HCT116 (cell line): ENCODE data around the gene TMBIM6. TPM values are rescaled to one million over a fixed set of nuclear protein-coding genes. Genes with fewer than 3 reads are reported as not detected.

Source experiments
- ATAC-seq: fragments of 200-7000 bp; cut with Tn5 transposase; 2 replicates; pipeline ENCODE4 v1.9.1; 2020; ENCODE audit warnings: mild to moderate bottlenecking, moderate library complexity
- BruUV-seq: library from RNA; stranded (reverse); fragments of 400-500 nt; replicated peaks from 2 replicates; lab custom pipeline; 2021; lab: Mats Ljungman, UMichigan
- CTCF ChIA-PET: fragments of 300-600 bp; sonication (Branson Sonifier 250); formaldehyde crosslinking; loops from one replicate; lab custom pipeline; 2021; ENCODE audit warnings: antibody characterized with exemption; lab: Charles Lee
- POLR2A ChIA-PET: fragments of 300-600, 350-600 bp; sonication (Branson Sonifier 250); formaldehyde crosslinking; loops from one replicate; lab custom pipeline; 2021; ENCODE audit warnings: antibody characterized with exemption; lab: Charles Lee
- RAD21 ChIA-PET, 2 experiments: fragments of 300-600 bp; sonication (Branson Sonifier 250); formaldehyde crosslinking; loops; one replicate each; lab custom pipeline; 2023; ENCODE audit warnings: low total read pairs in 2 of 2; ENCODE audit not compliant: uncharacterized antibody in 2 of 2, unreplicated experiment in 2 of 2, low non-redundant PET in 1 of 2; lab: Charles Lee
- DNase-seq: peaks from one replicate; pipeline ENCODE4 v3.0.0-alpha.2; 2010; ENCODE audit warnings: low read depth, low spot score
- H2AFZ ChIP-seq: fragments of 200-600 bp; shearing (Covaris generic), sonication (generic); 2 replicates; pipeline ENCODE4 v1.6.1; 2017; ENCODE audit warnings: low read depth, mixed run types, mixed read lengths, antibody characterized with exemption, low read length; ENCODE audit not compliant: poor library complexity, severe bottlenecking
- H3K27ac ChIP-seq: 2 replicates; pipeline ENCODE4 v1.5.1; 2012; ENCODE audit warnings: low read depth, low read length
- H3K27me3 ChIP-seq: fragments of 200-600 bp; sonication (generic); 2 replicates; pipeline ENCODE4 v1.6.1; 2016; ENCODE audit warnings: mixed run types, low read length, mixed read lengths; ENCODE audit not compliant: insufficient read depth
- H3K36me3 ChIP-seq, 2 experiments: fragments of 200-500 bp in 1 of 2; fragments of 200-600 bp in 1 of 2; sonication (Bioruptor generic) in 1 of 2; sonication (generic) in 1 of 2; 2 replicates each; pipeline versions ENCODE4 v1.5.1 to v1.6.1; 2014 to 2016; ENCODE audit warnings: low read length in 2 of 2, inconsistent platforms in 1 of 2, mixed read lengths in 1 of 2, mixed run types in 1 of 2; ENCODE audit not compliant: insufficient read depth in 2 of 2, control insufficient read depth in 1 of 2
- H3K4me1 ChIP-seq, 2 experiments: fragments of 200-600 bp in 1 of 2; sonication (generic) in 1 of 2; 2 replicates each; pipeline versions ENCODE4 v1.5.1 to v1.6.1; 2012 to 2017; ENCODE audit warnings: low read length in 2 of 2, inconsistent platforms in 1 of 2, mild to moderate bottlenecking in 1 of 2, mixed read lengths in 1 of 2, mixed run types in 1 of 2, moderate library complexity in 1 of 2; ENCODE audit not compliant: insufficient read depth in 2 of 2, control insufficient read depth in 1 of 2
- H3K4me2 ChIP-seq: fragments of 200-600 bp; sonication (generic); 2 replicates; pipeline ENCODE4 v1.6.1; 2017; ENCODE audit warnings: mixed run types, low read length, mixed read lengths
- H3K4me3 ChIP-seq, 2 experiments: fragments of 200-600 bp in 1 of 2; sonication (generic) in 1 of 2; replicated peaks in 1 of 2; 2 replicates each; pipeline ENCODE4 v1.5.1; 2011 to 2016; ENCODE audit warnings: low read length in 2 of 2, control low read depth in 1 of 2, low read depth in 1 of 2, mild to moderate bottlenecking in 1 of 2, mixed read lengths in 1 of 2, mixed run types in 1 of 2
- H3K79me2 ChIP-seq: fragments of 200-600 bp; sonication (generic); 2 replicates; pipeline ENCODE4 v1.6.1; 2017; ENCODE audit warnings: mild to moderate bottlenecking, mixed run types, low read length, moderate library complexity, mixed read lengths; ENCODE audit not compliant: insufficient read depth
- H3K9ac ChIP-seq: fragments of 200-600 bp; sonication (generic); 2 replicates; pipeline ENCODE4 v1.6.1; 2016; ENCODE audit warnings: low read length, mixed read lengths
- H3K9me2 ChIP-seq: fragments of 200-600 bp; sonication (generic), shearing (Covaris generic); 2 replicates; pipeline ENCODE4 v1.6.1; 2017; ENCODE audit warnings: mixed run types, mild to moderate bottlenecking, moderate library complexity; ENCODE audit not compliant: insufficient read depth
- H3K9me3 ChIP-seq, 2 experiments: fragments of 200-500 bp in 1 of 2; fragments of 200-600 bp in 1 of 2; sonication (Bioruptor generic) in 1 of 2; sonication (generic) in 1 of 2; 2 replicates each; pipeline ENCODE4 v1.6.1; 2014 to 2017; ENCODE audit warnings: low read length in 2 of 2, mixed read lengths in 2 of 2, inconsistent platforms in 1 of 2, low read depth in 1 of 2, mild to moderate bottlenecking in 1 of 2, mixed run types in 1 of 2, moderate library complexity in 1 of 2; ENCODE audit not compliant: control insufficient read depth in 1 of 2, insufficient read depth in 1 of 2
- H4K20me1 ChIP-seq: fragments of 200-600 bp; sonication (generic), shearing (Covaris generic); 2 replicates; pipeline ENCODE4 v1.6.1; 2017; ENCODE audit warnings: mixed run types, mild to moderate bottlenecking, moderate library complexity; ENCODE audit not compliant: insufficient read depth
- CBX3 ChIP-seq: IDR thresholded peaks from 2 replicates; pipeline ENCODE4 v1.6.1; 2012; ENCODE audit warnings: low read depth
- CEBPB ChIP-seq: IDR thresholded peaks from 2 replicates; pipeline ENCODE4 v1.6.1; 2012; ENCODE audit warnings: low read depth
- EGR1 ChIP-seq: IDR thresholded peaks from 2 replicates; pipeline ENCODE4 v1.6.1; 2012; ENCODE audit warnings: low read depth
- EZH2phosphoT487 ChIP-seq: fragments of 200-600 bp; IDR thresholded peaks from 2 replicates; pipeline ENCODE4 v1.6.1; 2018; ENCODE audit warnings: antibody characterized with exemption, borderline replicate concordance
- MAX ChIP-seq: IDR thresholded peaks from 2 replicates; pipeline ENCODE4 v1.6.1; 2012
- POLR2A ChIP-seq: IDR thresholded peaks from 2 replicates; pipeline ENCODE4 v1.7.0; 2011; ENCODE audit warnings: borderline replicate concordance; ENCODE audit not compliant: insufficient read depth, insufficient read length; ENCODE audit errors: extremely low read depth
- POLR2AphosphoS5 ChIP-seq: IDR thresholded peaks from 2 replicates; pipeline ENCODE4 v1.6.1; 2011; ENCODE audit warnings: mild to moderate bottlenecking, low read depth, low read length, moderate library complexity
- REST ChIP-seq: IDR thresholded peaks from 2 replicates; pipeline ENCODE4 v1.6.1; 2012; ENCODE audit warnings: low read depth
- SIN3A ChIP-seq: IDR thresholded peaks from 2 replicates; pipeline ENCODE4 v1.6.1; 2012; ENCODE audit warnings: low read depth
- SP1 ChIP-seq: IDR thresholded peaks from 2 replicates; pipeline ENCODE4 v1.6.1; 2012; ENCODE audit warnings: low read depth
- SRF ChIP-seq: IDR thresholded peaks from 2 replicates; pipeline ENCODE4 v1.6.1; 2012; ENCODE audit warnings: low read depth
- TCF7L2 ChIP-seq: IDR thresholded peaks from 2 replicates; pipeline ENCODE4 v1.7.0; 2011; ENCODE audit warnings: borderline replicate concordance, inconsistent platforms; ENCODE audit not compliant: insufficient read depth, insufficient read length; ENCODE audit errors: extremely low read depth
- intact Hi-C: fragments of 100-400 bp; cut with micrococcal nuclease; formaldehyde crosslinking; loops from 2 replicates; pipeline ENCODE4 v1.10.0; 2022
- total RNA-seq: library from RNA; stranded (reverse); gene quantifications from one replicate; pipeline ENCODE4 v1.2.1, GENCODE V29; 2021; ENCODE audit not compliant: unreplicated experiment
- TF ChIP-seq, protein P1 (sequence below), 3 experiments: fragments of 200-600 bp in 1 of 3; sonication (generic) in 1 of 3; IDR thresholded peaks in 2 of 3; conservative IDR thresholded peaks in 1 of 3; 2 replicates each; pipeline ENCODE4 v1.5.1; 2012 to 2017; ENCODE audit warnings: low read depth in 2 of 3, low read length in 2 of 3, antibody characterized with exemption in 1 of 3, borderline replicate concordance in 1 of 3, control low read depth in 1 of 3, mild to moderate bottlenecking in 1 of 3, mixed read lengths in 1 of 3, mixed run types in 1 of 3, moderate library complexity in 1 of 3; ENCODE audit not compliant: insufficient read depth in 1 of 3

Gene TMBIM6
- total RNA-seq, 1 experiment from 2014 or later, result 510 TPM

DNA sequence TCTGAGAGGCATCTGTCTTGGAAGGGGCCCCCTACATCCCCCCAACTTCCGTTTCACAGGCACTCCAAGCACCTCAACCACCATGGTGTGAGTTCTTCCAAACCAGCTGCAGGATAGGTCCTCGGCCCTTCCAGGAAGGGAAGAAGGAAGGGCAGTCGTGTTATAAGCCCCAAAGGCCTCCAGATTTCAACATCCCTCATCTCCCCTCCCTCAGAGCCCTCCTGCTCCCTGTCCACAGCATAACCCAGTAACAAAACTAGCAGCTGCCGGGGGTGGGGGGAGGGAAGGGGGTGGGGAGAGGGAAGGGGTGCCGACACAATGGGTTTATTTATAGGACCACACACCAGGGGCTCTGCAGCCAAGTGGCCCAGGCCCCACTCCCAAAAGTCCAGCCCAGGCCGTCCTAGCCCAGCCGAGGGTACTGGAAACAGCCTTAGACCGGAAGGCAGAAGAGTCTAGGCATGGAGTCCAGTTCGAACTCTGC, 68.6 kb downstream of the TMBIM6 start:
- Histone ChIP-seq H3K4me2 (no peak overlapping the region), H2AFZ (no peak overlapping the region), H3K36me3 (no peaks in the 10 kb centered on the region), H3K9ac (no peak overlapping the region), H4K20me1 (no peaks in the 10 kb centered on the region), H3K79me2 (no peaks in the 10 kb centered on the region), H3K9me3 (no peaks in the 10 kb centered on the region), H3K4me3 (no peak overlapping the region), H3K9me2 (no peaks in the 10 kb centered on the region), H3K27me3 (no peaks in the 10 kb centered on the region), H3K4me1 (no peaks in the 10 kb centered on the region), H3K27ac (no peak overlapping the region)
- ChIA-PET CTCF (no interaction called here), RAD21 (no interaction called here), POLR2A (no interaction called here)
- intact Hi-C loops, result no loop called here
- BruUV-seq, result no TSS peak
- DNase-seq, result no peak
- TF ChIP-seq MAX (no peak), SRF (no peak), TCF7L2 (no peak), CEBPB (no peak), EGR1 (no peak), POLR2A (no peak), CBX3 (no peak), SIN3A (no peak), SP1 (no peak)
- no peak for ATAC-seq

DNA sequence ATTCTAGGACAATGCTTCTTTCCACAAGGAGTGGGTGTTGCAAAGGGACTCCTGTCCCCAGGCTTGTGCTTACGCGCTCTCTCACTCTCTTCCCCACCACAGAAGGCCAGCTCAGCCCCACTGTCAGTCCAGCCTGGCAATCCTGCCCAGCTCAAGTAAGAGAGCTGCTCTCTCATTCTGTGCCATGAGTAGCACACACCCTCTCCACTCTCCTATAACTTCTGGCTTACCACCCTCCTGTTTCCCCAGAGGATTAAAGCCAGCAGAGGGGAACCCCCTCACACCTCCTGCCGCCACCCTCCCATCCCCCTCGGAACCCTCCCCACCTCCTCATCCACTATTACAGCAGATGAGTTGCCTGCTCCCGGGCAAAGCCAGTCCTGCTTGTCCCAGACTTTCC, 69.8 kb downstream of the TMBIM6 start:
- RAD21 ChIA-PET, result no interaction called here
- no peak overlapping the region for H3K4me2 ChIP-seq
- H3K4me1 ChIP-seq, result no peaks in the 10 kb centered on the region
- CTCF ChIA-PET, result no interaction called here
- no peaks in the 10 kb centered on the region for H3K9me2 ChIP-seq
- ATAC-seq, result no peak
- H3K79me2 ChIP-seq, result no peaks in the 10 kb centered on the region
- H3K27me3 ChIP-seq, result no peaks in the 10 kb centered on the region
- H3K9me3 ChIP-seq, result no peaks in the 10 kb centered on the region
- H3K27ac ChIP-seq, result no peak overlapping the region
- DNase-seq, result no peak
- no peak overlapping the region for H2AFZ ChIP-seq
- BruUV-seq, result no TSS peak
- H3K4me3 ChIP-seq, result no peak overlapping the region
- POLR2A ChIA-PET, result interaction anchor here (0.7 to 1.2 kb wide), 2 partner anchors 9 to 17 kb away, joined by 4 read pairs; partner anchors contain the start of gene NCKAP5L
- no peaks in the 10 kb centered on the region for H3K36me3 ChIP-seq
- intact Hi-C loops, result no loop called here
- H3K9ac ChIP-seq, result no peak overlapping the region
- no peaks in the 10 kb centered on the region for H4K20me1 ChIP-seq
- TF ChIP-seq CEBPB (no peak), EZH2phosphoT487 (no peak), POLR2AphosphoS5 (no peak), SRF (no peak), MAX (no peak), REST (no peak), POLR2A (no peak)
- TF ChIP-seq, protein P1, sequence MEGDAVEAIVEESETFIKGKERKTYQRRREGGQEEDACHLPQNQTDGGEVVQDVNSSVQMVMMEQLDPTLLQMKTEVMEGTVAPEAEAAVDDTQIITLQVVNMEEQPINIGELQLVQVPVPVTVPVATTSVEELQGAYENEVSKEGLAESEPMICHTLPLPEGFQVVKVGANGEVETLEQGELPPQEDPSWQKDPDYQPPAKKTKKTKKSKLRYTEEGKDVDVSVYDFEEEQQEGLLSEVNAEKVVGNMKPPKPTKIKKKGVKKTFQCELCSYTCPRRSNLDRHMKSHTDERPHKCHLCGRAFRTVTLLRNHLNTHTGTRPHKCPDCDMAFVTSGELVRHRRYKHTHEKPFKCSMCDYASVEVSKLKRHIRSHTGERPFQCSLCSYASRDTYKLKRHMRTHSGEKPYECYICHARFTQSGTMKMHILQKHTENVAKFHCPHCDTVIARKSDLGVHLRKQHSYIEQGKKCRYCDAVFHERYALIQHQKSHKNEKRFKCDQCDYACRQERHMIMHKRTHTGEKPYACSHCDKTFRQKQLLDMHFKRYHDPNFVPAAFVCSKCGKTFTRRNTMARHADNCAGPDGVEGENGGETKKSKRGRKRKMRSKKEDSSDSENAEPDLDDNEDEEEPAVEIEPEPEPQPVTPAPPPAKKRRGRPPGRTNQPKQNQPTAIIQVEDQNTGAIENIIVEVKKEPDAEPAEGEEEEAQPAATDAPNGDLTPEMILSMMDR (IDR thresholded peaks at IDR 0.05 in 2 of 3, conservative IDR thresholded peaks at IDR 0.05 in 1 of 3; ENCODE audit: borderline replicate concordance in 1 of 3, insufficient read depth in 1 of 3, low read depth in 2 of 3, low read length in 2 of 3), result no peak
